GM19351 (cell line): ENCODE measurements around the gene OR52B2.
"Not testable (repeated sequence)": the region's sequence is repeated elsewhere in the genome, so short reads cannot be mapped to it uniquely, and the experiment has no call there.

Experiments
- ATAC-seq: cut with Tn5 transposase; IDR thresholded peaks from one replicate; pipeline ENCODE4 v1.9.1; 2021; ENCODE audit warnings: mild to moderate bottlenecking, moderate library complexity; ENCODE audit not compliant: unreplicated experiment

Gene OR52B2

GRCh38 chr11:6156628-6157359 is 13.3 kb downstream of the OR52B2 start:
- ATAC-seq, result no peak

GRCh38 chr11:6152126-6152525 is 18.0 kb downstream of the OR52B2 start:
- ATAC-seq, result no peak

- no peak for ATAC-seq
These were observed 19.0 kb downstream of the OR52B2 start for GRCh38 chr11:6151117-6151516.

- ATAC-seq, result not testable (repeated sequence)
These were observed 26.4 kb downstream of the OR52B2 start for GRCh38 chr11:6143737-6144136.

- no peak for ATAC-seq
These were observed 27.2 kb downstream of the OR52B2 start for GRCh38 chr11:6142936-6143335.

GRCh38 chr11:6135936-6136335 is 34.2 kb downstream of the OR52B2 start:
- not testable (repeated sequence) for ATAC-seq

GRCh38 chr11:6132431-6132830 is 37.7 kb downstream of the OR52B2 start:
- ATAC-seq, result no peak

- ATAC-seq, result no peak
These were observed 40.5 kb downstream of the OR52B2 start for GRCh38 chr11:6129635-6130034.

GRCh38 chr11:6129011-6129410 is 41.1 kb downstream of the OR52B2 start:
- ATAC-seq, result no peak

- ATAC-seq, result no peak
These were observed 42.2 kb downstream of the OR52B2 start for GRCh38 chr11:6127881-6128280.

GRCh38 chr11:6124245-6124644 is 45.9 kb downstream of the OR52B2 start:
- ATAC-seq, result no peak
